Measurements from ENCODE around the gene EXOSC5.

The EXOSC5 gene

GRCh38 chr19:41430922-41431321 is 33.8 kb upstream of the EXOSC5 start:
- TF ChIP-seq CTCF (IDR thresholded peaks at IDR 0.05; ENCODE audit: low read depth, low read length): no peak
- no peak for DNase-seq (ENCODE audit: extremely low read depth, low read depth)

GRCh38 chr19:41428481-41428859 is 31.3 kb upstream of the EXOSC5 start:
- no peak for DNase-seq (ENCODE audit: extremely low read depth, low read depth)
- no peak for TF ChIP-seq CTCF (IDR thresholded peaks at IDR 0.05; ENCODE audit: low read depth, low read length)

- DNase-seq (ENCODE audit: extremely low read depth, low read depth): no peak
- no peak; the same call in 1 of the 2 replicates for TF ChIP-seq CTCF (IDR thresholded peaks at IDR 0.05; ENCODE audit: low read depth, low read length)
Measured at GRCh38 chr19:41427647-41428480, 30.7 kb upstream of the EXOSC5 start.

GRCh38 chr19:41426952-41427646 is 29.9 kb upstream of the EXOSC5 start, which contains the start of gene B3GNT8:
Gene B3GNT8, minus strand, starts transcription at chr19:41427374. Its CDS starts 596 bp downstream, at chr19:41426778.
- peak; percentile 25 for DNase-seq (ENCODE audit: extremely low read depth, low read depth)
- TF ChIP-seq CTCF (IDR thresholded peaks at IDR 0.05; ENCODE audit: low read depth, low read length): no peak

- TF ChIP-seq CTCF (IDR thresholded peaks at IDR 0.05; ENCODE audit: low read depth, low read length): no peak
- no peak for DNase-seq (ENCODE audit: extremely low read depth, low read depth)
Measured at GRCh38 chr19:41426116-41426841, 29.1 kb upstream of the EXOSC5 start.

- no peak for DNase-seq (ENCODE audit: extremely low read depth, low read depth)
- no peak for TF ChIP-seq CTCF (IDR thresholded peaks at IDR 0.05; ENCODE audit: low read depth, low read length)
Measured at GRCh38 chr19:41425174-41426115, 28.3 kb upstream of the EXOSC5 start.

Measured in AG09319 (cell line).